Activated CD4-positive, alpha-beta T cell treated with anti-CD3 and anti-CD28 coated beads, Interleukin-2, Interleukin-6, amounts not matched to agents 100 ng/mL and 50 ng/mL, durations not matched to agents 16 hours and 8 hours (primary cell): ENCODE measurements around the gene SPATA17.
"Not testable (repeated sequence)": the region's sequence is repeated elsewhere in the genome, so short reads cannot be mapped to it uniquely, and the experiment has no call there.

ENCODE experiments used
- DNase-seq: peaks from one replicate; pipeline ENCODE4 v3.0.0-alpha.2; 2020

The SPATA17 gene, protein sequence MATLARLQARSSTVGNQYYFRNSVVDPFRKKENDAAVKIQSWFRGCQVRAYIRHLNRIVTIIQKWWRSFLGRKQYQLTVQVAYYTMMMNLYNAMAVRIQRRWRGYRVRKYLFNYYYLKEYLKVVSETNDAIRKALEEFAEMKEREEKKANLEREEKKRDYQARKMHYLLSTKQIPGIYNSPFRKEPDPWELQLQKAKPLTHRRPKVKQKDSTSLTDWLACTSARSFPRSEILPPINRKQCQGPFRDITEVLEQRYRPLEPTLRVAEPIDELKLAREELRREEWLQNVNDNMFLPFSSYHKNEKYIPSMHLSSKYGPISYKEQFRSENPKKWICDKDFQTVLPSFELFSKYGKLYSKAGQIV

DNA sequence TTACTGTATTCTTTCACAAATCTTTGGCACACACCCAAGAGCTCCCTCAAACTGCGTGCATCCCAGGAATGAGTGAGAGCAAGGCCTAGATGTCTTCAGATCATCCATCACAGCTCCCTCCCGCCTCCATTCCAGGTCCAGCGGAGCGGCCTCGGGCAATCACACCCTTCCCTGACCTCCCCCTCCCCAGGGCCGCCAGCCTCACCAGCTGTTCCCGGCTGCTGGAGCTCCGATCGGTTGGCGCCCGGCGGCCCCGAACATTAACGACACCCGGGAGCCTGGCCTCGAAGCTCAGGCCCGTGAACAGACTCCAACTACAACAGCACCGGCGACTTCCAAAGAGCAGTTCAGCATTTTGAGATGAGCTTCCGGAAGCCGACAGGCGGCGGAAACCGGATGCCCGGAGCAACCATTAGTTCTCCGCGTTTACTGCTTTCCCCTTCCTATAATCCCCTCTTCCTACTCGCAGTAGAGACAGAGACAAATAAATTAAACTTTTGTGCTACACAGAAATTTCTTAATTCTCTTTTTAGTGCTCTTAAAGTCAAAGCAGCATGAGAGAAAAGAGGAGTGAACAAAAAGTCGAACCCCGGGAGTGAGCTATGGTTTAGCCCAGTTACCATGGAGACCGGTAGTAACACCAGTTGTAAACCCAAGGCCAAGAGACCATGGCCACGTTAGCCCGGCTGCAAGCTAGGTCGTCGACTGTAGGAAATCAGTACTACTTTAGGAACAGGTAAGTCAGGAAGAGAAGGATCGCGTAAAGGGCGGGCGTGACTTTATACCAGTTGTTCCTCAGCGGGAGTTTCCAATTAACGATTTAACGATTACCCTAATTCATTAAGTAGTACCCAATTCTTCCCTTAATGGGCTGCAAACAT is at the start of gene SPATA17, which contains the start of gene GPATCH2:
SPATA17 (plus strand) TSS at position 634 of the 881 bp plus-strand sequence; CDS start at position 669, 35 bp downstream.
GPATCH2 (minus strand) TSS at position 380 of the 881 bp plus-strand sequence; CDS start at position 261, 119 bp downstream.
- peak; percentile 84 for DNase-seq

DNA sequence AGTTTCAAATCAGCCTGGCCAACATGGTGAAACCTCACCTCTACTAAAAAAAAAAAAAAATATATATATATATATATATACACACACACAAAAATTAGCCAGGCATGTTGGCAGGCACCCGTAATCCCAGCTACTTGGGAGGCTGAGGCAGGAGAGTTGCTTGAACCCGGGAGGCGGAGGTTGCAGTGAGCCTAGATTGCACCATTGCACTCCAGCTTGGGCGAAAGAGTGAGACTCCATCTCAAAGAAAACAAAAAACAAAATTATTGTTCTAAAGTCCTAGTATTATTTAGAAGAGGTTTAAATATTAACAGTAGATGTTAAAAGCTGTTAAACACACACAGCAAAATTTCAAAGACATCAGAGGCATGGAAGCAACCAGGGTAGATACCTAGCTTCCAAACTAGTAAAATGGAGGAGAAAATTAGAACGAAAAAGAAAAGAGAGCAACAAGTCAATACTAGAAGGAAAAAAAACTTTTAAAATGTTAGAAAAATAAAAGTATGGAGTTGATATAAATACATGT is 46.8 kb upstream of the SPATA17 start:
- not testable (repeated sequence) for DNase-seq

DNA sequence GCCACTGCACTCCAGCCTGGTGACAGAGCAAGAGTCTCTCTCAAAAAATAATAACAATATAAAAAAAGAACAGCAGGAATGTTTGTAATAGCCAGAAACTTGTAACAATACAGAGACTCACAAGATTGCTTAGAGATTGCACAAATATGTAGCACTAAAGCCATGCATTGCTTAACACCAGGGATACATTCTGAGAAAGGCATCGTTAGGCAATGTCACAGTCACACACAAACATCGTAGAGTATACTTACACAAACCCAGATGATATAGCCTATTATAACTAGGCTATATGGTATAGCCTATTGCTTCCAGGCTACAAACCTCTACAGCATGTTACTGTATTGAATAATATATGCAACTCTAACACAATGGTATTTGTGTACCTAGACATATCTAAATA is 45.6 kb upstream of the SPATA17 start:
- DNase-seq: no peak

DNA sequence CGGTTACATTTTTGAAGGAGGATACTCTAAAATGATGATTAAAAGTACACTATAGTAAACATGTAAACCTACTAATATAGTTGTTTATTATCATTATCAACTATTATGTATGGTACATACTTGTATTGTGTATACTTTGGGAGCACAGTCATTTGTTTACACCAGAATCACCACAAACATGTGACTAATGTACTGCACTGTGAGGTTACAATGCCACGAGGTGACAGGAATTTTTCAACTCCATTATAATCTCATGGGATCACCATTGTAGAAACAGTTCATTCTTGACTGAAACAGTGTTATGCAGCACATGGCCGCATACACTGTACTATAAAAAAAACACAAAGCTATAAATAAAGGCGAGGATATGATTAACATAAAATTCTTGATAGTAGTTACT is 44.6 kb upstream of the SPATA17 start:
- no peak for DNase-seq

DNA sequence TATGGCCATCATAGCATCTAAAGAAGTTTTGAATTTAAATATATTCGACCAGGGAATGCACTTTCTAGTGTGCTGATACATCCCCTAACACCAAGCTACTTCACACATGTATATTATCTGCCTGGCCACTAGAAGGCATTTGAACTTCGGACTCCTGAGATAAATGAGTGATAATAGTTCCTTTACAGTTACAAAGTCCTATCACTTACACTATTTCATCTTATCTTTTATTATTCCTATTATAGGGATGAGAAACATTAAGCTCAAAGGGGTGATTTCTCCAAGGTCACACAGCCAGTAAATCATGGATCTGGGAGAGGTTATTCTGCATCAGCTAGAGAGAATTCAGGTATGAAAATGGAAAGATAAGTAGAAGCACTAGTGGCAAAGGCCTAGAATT is 40.5 kb upstream of the SPATA17 start:
- DNase-seq: no peak

DNA sequence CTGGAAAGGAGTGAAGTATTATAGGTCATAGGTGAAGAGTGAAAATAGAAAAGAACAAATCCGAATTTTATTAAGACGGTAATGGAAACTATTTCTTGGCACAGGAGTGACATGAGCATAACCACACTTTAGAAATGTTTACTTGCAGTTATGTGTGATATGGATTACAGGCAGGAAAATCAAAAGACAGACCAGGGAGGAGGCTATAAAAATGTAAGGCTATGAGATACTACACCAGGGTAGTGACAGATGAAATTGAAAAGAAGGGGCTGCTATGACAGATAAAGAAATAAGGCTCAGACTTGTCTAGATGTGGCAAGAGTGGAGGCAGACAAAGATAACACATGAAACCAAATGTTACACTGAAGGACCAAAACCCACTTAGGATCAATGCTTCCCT is 32.0 kb upstream of the SPATA17 start:
- no peak for DNase-seq

DNA sequence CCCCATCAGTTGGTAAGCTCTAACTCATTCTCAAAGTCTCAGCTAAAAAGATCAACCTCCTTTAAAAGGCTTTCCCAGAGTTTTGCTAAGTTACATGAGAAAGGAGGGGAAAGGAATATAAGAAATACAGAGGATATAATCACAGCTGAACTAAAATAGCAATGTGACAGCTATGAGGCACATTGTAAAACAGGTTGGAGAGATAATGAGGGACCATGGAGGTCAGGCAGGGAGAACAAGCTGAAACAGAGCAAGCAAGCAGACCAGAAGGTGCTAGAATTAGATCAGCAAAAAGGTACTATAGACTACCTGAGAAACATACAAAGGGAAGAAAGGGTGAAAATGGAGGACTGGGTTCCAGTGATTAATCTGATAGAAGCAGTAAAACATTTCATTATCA is 28.8 kb upstream of the SPATA17 start:
- no peak for DNase-seq

DNA sequence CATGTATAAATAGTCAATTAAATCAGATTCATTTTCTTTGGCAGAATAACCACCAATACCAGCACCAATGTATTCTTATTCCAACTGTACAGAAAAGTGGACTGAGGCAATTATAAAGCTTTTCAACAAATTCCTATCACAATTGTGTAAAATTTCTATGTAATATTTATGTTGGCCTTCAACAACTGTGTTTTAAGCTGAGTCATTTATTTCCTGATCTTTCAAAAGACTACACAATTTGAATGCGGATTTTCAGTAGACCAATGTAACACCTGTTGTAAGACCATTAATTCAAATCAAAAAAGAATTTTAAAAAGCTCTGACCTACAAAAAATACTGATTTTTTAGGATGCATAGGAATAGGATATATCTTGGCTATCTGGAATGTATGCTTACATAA is 25.8 kb upstream of the SPATA17 start:
- DNase-seq: no peak

DNA sequence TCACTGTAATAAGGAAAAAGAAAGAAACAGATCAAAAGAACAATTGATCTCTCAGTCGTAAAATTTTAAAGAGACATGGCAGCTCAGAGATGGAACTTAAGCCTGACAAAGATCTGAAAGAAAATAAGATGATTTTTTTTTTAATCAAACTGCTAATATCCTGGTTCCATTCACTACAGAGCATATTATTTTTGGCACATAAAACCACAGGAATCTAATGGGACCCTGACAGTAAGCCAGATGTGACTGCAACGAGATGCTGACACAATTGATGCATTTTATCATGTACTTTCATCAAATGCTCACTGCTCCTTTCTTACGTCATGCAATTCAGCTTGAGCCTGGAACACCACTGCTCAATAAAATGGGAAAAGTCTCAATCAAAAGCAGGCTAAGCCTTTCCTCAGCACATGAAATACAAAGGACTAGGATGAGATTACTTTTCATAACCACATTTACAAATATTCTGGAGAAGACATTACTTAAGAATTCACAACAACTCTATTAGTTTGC is 16.9 kb upstream of the SPATA17 start:
- no peak for DNase-seq

DNA sequence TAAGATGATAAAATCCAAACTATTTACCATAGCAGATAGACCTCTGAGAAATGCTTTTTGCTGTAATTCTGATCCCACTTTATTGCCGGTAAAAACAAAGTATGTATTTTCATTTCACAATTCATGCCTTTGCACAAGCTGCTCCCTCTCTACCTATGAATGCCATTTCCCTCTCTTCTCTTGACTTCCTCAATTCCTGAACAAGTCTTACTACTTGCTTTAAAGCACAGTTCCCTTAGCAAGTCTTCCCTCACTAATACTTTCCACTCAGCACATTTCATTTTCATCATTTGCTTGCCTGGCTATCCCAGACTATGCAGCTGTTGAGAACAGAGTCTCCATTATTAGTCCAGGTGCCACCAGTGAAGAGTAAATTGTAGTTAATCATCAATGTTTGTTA is 14.0 kb upstream of the SPATA17 start:
- DNase-seq: no peak

DNA sequence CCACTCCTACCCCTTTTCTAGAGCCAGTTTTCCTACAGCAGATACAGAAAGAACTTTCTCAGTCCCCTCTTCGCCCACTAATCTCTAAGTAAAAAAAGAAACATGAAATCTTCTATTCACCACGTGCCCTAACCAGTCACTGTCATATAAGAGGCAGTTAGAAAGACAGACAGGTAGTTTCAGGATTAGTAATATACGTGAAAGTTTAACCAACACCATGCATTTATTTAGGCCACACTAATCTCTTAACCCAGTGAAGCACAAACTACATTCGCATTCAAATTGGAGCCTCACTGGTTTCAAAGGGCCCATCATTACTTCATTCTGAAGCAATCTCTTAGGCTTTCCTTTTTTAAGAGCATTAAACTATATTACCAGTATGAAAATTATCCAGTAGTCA is 10.3 kb upstream of the SPATA17 start:
- peak; percentile 78 for DNase-seq

DNA sequence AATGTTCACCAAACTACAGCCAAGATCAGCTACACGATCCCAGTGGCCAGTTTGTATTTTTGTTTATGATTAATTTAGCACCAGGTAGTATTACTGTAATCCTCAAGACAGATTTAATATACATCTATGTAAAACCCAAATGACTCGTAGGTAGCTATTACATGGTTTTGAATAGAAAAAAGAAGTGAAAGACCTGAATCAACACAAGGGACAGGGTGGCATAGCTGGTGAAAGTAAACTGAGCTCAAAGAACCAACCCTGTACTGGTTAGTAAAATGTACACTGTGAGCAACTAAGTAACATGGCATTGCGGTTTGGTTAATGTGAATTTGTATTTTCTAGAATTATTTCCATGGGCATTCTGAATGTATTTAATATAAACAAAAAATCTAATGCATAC is 9.1 kb upstream of the SPATA17 start:
- peak; percentile 13 for DNase-seq

DNA sequence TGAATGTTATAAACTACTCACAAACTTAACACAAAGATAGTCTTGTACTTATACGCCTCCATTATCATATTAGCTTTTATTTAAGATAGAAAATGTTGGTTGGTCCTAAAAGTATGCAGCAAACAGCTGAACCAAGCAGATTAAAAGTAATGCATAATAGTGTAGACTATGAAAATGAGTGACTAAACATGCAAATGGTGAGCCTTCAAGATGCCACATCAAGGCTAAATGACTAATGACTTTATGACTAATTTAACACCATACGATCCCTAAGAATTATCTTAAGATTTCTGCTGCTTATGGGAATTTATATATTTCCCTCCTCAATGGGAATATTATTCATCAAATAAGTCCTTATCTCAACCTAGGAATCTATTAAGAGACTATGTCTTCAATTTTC is 4.8 kb upstream of the SPATA17 start:
- DNase-seq: peak; percentile 45

DNA sequence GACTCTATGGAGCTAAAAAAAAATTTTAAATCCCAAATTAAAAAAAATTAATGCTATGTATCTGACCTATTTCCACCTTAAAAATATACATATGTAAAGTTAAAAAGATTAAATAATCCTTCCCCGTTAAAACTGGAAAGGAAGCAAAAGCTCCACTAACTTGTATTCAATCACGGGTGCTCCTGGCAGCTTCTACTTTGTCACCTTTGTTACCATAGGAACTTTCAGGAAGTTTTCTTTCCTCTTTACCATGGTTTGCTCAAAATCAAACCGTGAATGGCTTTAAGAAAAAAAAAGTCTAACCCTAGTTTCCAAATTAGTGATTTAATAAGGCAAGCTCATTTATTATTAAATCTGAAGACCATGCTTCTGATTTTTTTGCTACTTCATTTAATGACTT is 3.7 kb upstream of the SPATA17 start:
- no peak for DNase-seq

DNA sequence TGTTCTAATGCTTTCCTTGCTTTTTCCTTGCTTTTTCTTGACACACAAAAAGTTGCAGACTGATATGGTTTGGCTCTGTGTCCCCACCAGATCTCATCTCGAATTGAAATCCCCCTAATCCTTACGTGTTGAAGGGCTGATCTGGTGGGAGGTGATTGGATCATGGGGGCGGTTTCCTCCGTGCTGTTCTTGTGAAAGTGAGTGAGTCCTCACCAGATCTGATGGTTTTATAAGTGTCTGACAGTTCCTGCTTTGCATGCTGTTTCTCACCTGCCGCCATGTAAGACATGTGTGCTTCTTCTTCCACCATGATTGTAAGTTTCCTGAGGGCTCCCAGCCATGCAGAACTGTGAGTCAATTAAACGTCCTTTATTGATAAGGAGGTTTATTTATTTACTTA is 11.3 kb downstream of the SPATA17 start:
- no peak for DNase-seq

DNA sequence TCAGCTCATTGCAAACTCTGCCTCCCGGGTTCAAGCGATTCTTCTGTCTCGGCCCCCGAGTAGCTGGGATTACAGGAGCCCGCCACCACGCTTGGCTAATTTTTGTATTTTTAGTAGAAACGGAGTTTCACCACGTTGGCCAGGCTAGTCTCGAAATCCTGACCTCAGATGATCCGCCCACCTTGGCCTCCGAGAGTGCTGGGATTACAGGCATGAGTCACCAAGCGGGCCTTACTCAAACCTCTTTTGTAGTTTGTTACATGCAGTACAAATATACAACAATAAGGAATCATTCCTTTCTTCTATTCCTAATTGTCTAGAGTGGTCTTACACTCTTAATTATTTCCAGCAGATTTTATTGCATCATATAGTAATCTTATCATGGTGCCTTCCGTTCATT is 16.6 kb downstream of the SPATA17 start:
- no peak for DNase-seq

DNA sequence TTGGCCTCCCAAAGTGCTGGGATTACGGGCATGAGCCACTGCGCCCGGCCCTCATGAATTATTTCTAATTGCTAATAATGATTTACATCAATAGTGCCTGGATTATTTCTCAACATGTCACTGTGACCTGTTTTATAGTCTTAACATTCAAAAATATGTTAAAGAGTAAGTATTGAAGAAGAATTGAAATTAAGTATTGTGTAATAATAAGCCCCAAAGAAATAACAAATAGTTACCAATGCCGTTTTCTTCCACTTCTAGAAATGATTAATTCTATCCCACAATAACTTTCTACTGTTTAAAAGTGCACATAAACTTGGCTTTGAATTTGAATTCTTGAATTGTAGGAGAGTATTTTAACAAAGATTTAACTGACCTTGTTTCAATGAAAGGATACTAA is 19.5 kb downstream of the SPATA17 start:
- DNase-seq: no peak

DNA sequence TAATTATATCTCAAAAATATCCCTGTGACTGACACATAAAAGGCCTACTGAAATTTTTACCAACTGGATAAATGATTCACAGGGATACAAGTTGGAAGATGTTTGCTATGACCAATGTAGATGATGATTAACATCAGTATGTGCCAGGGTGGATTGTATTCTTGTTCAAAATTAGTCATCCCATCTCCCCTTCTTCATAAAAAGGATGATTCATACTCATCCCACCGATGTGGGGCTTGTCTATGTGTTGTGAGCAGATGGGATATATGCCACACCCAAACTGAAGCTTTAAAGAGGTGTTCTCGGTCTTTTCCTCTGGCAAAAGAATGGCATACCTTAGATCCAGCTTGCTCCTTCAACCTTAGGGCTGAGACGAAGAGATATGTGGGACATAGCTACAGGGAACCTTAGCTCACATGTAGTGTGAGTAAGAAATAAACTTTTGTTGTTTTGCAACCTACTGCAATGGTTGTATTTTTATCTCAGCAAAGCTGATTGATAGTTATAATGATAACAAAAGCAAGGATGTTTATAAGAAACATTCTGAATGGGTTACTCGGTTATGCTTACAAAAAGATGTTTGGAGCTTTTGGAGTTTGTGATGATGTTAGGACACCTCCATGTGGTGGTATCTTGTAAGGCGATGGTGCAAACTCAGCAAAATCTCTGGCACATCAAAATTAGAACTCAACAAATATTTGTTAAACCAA is 29.4 kb downstream of the SPATA17 start:
- peak; percentile 17 for DNase-seq

DNA sequence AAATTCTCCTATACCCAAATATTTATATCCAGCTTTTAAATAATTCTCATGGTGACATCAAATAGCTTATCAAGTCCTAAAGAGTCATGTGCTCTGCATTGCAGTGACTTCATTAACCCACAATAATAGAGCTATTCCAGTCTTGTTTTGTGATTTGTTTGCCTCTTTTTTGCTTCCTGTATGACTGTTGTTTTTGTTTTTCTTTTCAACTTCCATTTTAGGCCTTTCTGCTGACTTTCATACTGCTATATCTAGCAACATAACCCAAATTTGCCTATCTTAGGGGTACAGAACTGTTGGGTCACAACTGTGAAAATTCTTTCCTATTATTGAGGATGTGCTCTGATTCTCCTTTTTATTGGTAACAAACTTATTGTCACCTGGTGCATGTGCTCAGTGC is 30.3 kb downstream of the SPATA17 start:
- no peak for DNase-seq

DNA sequence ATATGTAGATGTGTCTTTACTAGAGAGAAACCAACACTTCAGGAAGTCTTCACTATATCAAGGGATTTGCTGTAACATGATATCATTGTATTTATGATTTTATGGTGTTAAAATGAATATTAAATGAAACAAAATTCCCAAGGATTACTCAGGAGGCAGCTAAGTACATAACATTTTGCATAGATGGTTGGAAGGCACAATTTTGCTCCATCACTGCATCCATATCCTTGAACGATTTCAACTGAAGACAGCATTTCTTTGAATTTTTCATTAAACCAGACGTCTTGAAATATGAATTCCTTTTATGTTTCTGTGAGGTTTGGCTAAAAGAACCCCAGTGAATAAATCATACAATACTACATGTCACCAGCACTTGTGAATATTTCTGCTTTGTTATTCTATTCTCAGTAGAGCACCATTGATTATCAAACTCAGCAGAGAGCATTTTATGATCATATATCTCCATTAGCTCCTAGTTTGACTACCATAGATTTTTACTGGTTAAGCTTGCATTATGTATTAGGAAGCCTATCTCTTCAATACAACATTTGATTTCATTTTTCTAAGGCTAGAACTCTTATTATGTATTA is 37.3 kb downstream of the SPATA17 start:
- no peak for DNase-seq

DNA sequence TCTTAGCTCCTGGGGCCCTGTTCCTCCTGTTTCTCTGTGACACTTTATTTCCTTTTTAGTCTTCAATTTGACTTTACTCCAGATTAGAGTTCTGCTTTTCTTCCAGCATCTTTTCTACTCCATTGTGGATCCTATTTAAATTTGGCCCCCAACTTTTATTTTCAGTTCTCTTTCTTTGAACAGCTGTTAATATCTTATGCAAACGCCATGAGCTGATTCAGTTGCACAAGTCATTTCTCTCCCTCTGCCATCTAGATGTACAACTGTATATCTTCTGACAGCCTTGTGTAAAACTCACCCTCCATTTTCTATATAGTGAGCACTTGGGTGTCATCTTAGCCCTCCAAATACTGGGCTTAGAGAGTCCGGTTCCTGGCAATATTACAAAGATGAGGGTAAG is 42.2 kb downstream of the SPATA17 start:
- DNase-seq: no peak

DNA sequence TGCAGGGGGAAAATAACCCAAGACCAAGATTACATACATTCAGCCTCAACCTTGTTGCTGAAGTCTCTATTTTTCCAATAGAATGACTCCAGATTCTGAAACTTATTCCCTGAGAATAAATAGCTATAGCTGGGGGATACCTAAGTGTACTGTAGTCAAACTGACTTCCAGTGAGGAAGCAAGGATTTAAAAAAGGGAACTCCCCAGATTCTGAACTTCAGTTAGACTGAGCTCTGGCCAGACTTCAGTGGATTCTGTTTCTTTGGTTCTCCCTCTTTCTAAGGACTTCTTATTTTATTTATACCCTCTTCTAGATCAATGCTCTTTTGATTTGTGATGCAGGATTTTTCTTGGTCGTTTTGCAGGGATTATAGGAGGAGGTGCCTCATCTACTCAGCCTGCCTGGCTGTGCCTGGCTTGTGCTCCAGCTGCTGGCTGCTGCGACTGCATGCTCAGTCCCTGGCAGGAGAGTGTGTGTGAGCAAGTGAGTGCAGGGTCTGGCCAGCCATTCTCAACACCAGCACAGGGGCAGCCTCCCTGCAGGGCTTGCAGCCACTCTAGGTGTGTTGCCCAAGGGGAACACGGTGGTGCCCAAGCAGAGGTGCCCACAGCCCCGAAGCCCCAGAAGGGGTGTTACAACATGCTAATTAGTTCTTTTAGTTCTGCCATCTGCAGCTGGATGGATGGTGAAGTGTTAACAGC is 43.0 kb downstream of the SPATA17 start:
- DNase-seq: no peak
